GM12878 (cell line): ENCODE measurements around the gene GNLY. TPM values are rescaled to one million over a fixed set of nuclear protein-coding genes. Genes with fewer than 3 reads are reported as not detected.

Experiments used
- ATAC-seq: fragments of 200-7000 bp; cut with Tn5 transposase; 3 replicates; pipeline ENCODE4 v1.9.1; 2020; ENCODE audit warnings: mild to moderate bottlenecking, moderate library complexity
- BruUV-seq: library from RNA; stranded (reverse); fragments of 400-500 nt; replicated peaks from 2 replicates; lab custom pipeline; 2021; lab: Mats Ljungman, UMichigan
- CTCF ChIA-PET: fragments of 300-600 bp; sonication (Branson Sonifier 250); formaldehyde crosslinking; extraction: SDS; loops from one replicate; lab custom pipeline; 2021; ENCODE audit warnings: inconsistent platforms; lab: Yijun Ruan, JAX
- POLR2A ChIA-PET: fragments of 350-600 bp; formaldehyde crosslinking; extraction: SDS; loops from one replicate; lab custom pipeline; 2021; ENCODE audit warnings: inconsistent platforms; lab: Charles Lee
- RAD21 ChIA-PET: fragments of 300-600 bp; sonication (Branson Sonifier 250); formaldehyde crosslinking; loops from one replicate; lab custom pipeline; 2023; ENCODE audit warnings: antibody characterized with exemption; ENCODE audit not compliant: unreplicated experiment; lab: Charles Lee
- SMC1A ChIA-PET: fragments of 300-600 bp; sonication (Branson Sonifier 250); formaldehyde crosslinking; loops from one replicate; lab custom pipeline; 2023; ENCODE audit not compliant: unreplicated experiment, uncharacterized antibody; lab: Charles Lee
- DNase-seq: peaks from one replicate; pipeline ENCODE4 v3.0.0-alpha.2; 2011; ENCODE audit warnings: low read depth, low spot score
- FAIRE-seq: peaks from 3 replicates; lab custom pipeline; 2011; peaks lifted over from hg19 to GRCh38; lab: Jason Lieb, UNC
- H2AFZ ChIP-seq: 2 replicates; pipeline ENCODE4 v1.6.0; 2011; ENCODE audit warnings: low read depth, low read length, control low read depth; ENCODE audit not compliant: control insufficient read depth
- H3K27ac ChIP-seq: 2 replicates; pipeline ENCODE4 v1.5.1; 2011; ENCODE audit warnings: control low read depth; ENCODE audit not compliant: control insufficient read depth, insufficient read depth
- H3K27me3 ChIP-seq, 2 experiments: replicated peaks in 1 of 2; 2 replicates each; pipeline versions ENCODE4 v1.6.0 to v1.6.1; 2011; ENCODE audit warnings: low read length in 1 of 2; ENCODE audit not compliant: control insufficient read depth in 2 of 2, insufficient read depth in 2 of 2
- H3K36me3 ChIP-seq, 2 experiments: 2 replicates each; pipeline ENCODE4 v1.5.1; 2011; ENCODE audit warnings: low read length in 1 of 2; ENCODE audit not compliant: control insufficient read depth in 2 of 2, insufficient read depth in 2 of 2
- H3K4me1 ChIP-seq: 2 replicates; pipeline ENCODE4 v1.6.1; 2011; ENCODE audit warnings: mild to moderate bottlenecking, low read length, moderate library complexity, mixed read lengths; ENCODE audit not compliant: control insufficient read depth, insufficient read depth
- H3K4me2 ChIP-seq: 2 replicates; pipeline ENCODE4 v1.6.0; 2011; ENCODE audit warnings: control low read depth; ENCODE audit not compliant: control insufficient read depth, insufficient read depth
- H3K4me3 ChIP-seq: fragments of 200-600 bp; sonication (generic); 2 replicates; pipeline ENCODE4 v1.5.1; 2016
- H3K79me2 ChIP-seq: 2 replicates; pipeline ENCODE4 v1.6.0; 2011; ENCODE audit warnings: low read length; ENCODE audit not compliant: control insufficient read depth, insufficient read depth
- H3K9ac ChIP-seq: 2 replicates; pipeline ENCODE4 v1.8.0; 2011; ENCODE audit warnings: low read length, control low read depth, mixed read lengths; ENCODE audit not compliant: control insufficient read depth, insufficient read depth
- H3K9me3 ChIP-seq: replicated peaks from 3 replicates; pipeline ENCODE4 v1.5.1; 2011; ENCODE audit warnings: mild to moderate bottlenecking, low read length; ENCODE audit not compliant: control insufficient read depth, insufficient read depth
- H4K20me1 ChIP-seq: 2 replicates; pipeline ENCODE4 v1.6.0; 2011; ENCODE audit not compliant: control insufficient read depth, insufficient read depth
- BMI1 ChIP-seq: fragments of 450-650 bp; IDR thresholded peaks from 2 replicates; pipeline ENCODE4 v1.6.1; 2016; ENCODE audit warnings: mild to moderate bottlenecking, moderate library complexity, borderline replicate concordance
- CHD4 ChIP-seq: fragments of 200-600 bp; sonication (generic); IDR thresholded peaks from 2 replicates; pipeline ENCODE4 v1.6.1; 2016; ENCODE audit warnings: mild to moderate bottlenecking
- EP300 ChIP-seq, 2 experiments: fragments of 150-350 bp in 1 of 2; IDR thresholded peaks; 2 replicates each; pipeline ENCODE4 v1.6.1; 2011 to 2012; ENCODE audit warnings: low read depth in 2 of 2, low read length in 2 of 2, borderline replicate concordance in 1 of 2, improper control_type of control experiment in 1 of 2, inconsistent platforms in 1 of 2; ENCODE audit not compliant: control insufficient read depth in 1 of 2
- EZH2 ChIP-seq: IDR thresholded peaks from 2 replicates; pipeline ENCODE4 v1.6.1; 2012; ENCODE audit warnings: low read depth, mild to moderate bottlenecking, control low read depth, inconsistent platforms, low read length, borderline replicate concordance; ENCODE audit not compliant: control insufficient read depth
- GABPA ChIP-seq: IDR thresholded peaks from 2 replicates; pipeline ENCODE4 v1.6.1; 2014; ENCODE audit warnings: antibody characterized with exemption, low read depth, mild to moderate bottlenecking, inconsistent platforms
- IKZF1 ChIP-seq: fragments of 450-650 bp; conservative IDR thresholded peaks from 2 replicates; pipeline ENCODE4 v1.6.1; 2017; ENCODE audit warnings: antibody characterized with exemption, mild to moderate bottlenecking
- MXI1 ChIP-seq: fragments of 150-350 bp; IDR thresholded peaks from 2 replicates; pipeline ENCODE4 v1.6.1; 2011; ENCODE audit warnings: low read depth, mild to moderate bottlenecking, inconsistent platforms, low read length, improper control_type of control experiment
- RCOR1 ChIP-seq: conservative IDR thresholded peaks from 2 replicates; pipeline ENCODE4 v1.6.1; 2012; ENCODE audit warnings: low read depth, low read length, improper control_type of control experiment
- TARDBP ChIP-seq: IDR thresholded peaks from 2 replicates; pipeline ENCODE4 v1.6.1; 2016; ENCODE audit warnings: borderline replicate concordance
- WGBS: methylation state at CpG from one replicate; pipeline ENCODE4 v1.1.6; 2016; ENCODE audit warnings: low lambda C conversion rate; ENCODE audit not compliant: insufficient replicate concordance, insufficient coverage; ENCODE audit errors: missing lambda C conversion rate; 5-methylcytosine and 5-hydroxymethylcytosine counted together
- in situ Hi-C: fragments of 300-500 bp; cut with MboI; formaldehyde crosslinking; loops from 9 replicates; pipeline ENCODE4 v1.14.3; 2018; ENCODE audit warnings: mixed read lengths
- intact Hi-C: fragments of 100-400 bp; cut with micrococcal nuclease; formaldehyde crosslinking; loops from one replicate; pipeline ENCODE4 v1.14.2; 2022; ENCODE audit not compliant: unreplicated experiment
- polyA plus RNA-seq, 11 experiments: library from polyadenylated mRNA; depleted of rRNA in 4 of 11; unstranded in 6 of 11; stranded (reverse) in 5 of 11; fragments of >200 nt; fragmentation: Nextera tagmentation in 4 of 11; fragmentation: Illumina TruSeq in 1 of 11; extraction: Ambion mirVana in 4 of 11; extraction: Trizol in 1 of 11; gene quantifications; 1 replicate in 1 of 11; 2 replicates in 10 of 11; pipeline versions ENCODE4 v1.2.1 to v1.2.3, GENCODE V29; 2011 to 2016; ENCODE audit warnings: inconsistent platforms in 2 of 11, missing spikeins in 2 of 11, low read depth in 1 of 11
- total RNA-seq, 4 experiments: library from RNA; depleted of rRNA in 3 of 4; stranded (reverse); fragments of >200 nt in 3 of 4; fragmentation: Illumina TruSeq in 1 of 4; extraction: Trizol in 1 of 4; gene quantifications; 2 replicates each; pipeline versions ENCODE4 v1.2.1 to v1.2.3, GENCODE V29; 2013 to 2021

The GNLY gene
- total and polyA plus RNA-seq, 10 of the 15 experiments (the other 5 are each of a cell fraction or from before 2014, with no cell fraction given): 0.18 to 0.42 TPM; not detected in 8

GRCh38 chr2:85709401-85709811 lies 15.2 kb downstream of the GNLY start:
- Histone ChIP-seq H2AFZ (no peak overlapping the region), H3K9ac (no peak overlapping the region), H3K27me3 (no peaks in the 10 kb centered on the region), H3K9me3 (no peaks in the 10 kb centered on the region), H4K20me1 (no peaks in the 10 kb centered on the region), H3K4me3 (no peak overlapping the region), H3K4me1 (peaks cover 18% of the 10 kb centered on the region), H3K27ac (no peak overlapping the region), H3K4me2 (no peak overlapping the region), H3K79me2 (no peaks in the 10 kb centered on the region), H3K36me3 (no peaks in the 10 kb centered on the region)
- WGBS: 41% methylated on average over 4 of the region's 4 CpGs
- ATAC-seq: no peak
- DNase-seq: no peak
- intact Hi-C loops: loop anchor here (5.0 kb wide), 1 partner anchor 287 kb away; no protein-coding TSS in a partner anchor
- ChIA-PET CTCF (interaction anchor here (0.6 to 10.2 kb wide), 18 partner anchors 10 to 106 kb away, joined by 3 to 194 read pairs (median 4); partner anchors contain the start of gene GNLY), POLR2A (no interaction called here), RAD21 (interaction anchor here (0.9 to 6.5 kb wide), 7 partner anchors 16 to 104 kb away, joined by 3 to 94 read pairs (median 4); no protein-coding TSS in a partner anchor), SMC1A (interaction anchor here (0.8 to 9.8 kb wide), 10 partner anchors 10 to 290 kb away, joined by 3 to 75 read pairs (median 5); no protein-coding TSS in a partner anchor)
- no peak for FAIRE-seq
- TF ChIP-seq RCOR1 (no peak), CHD4 (no peak), GABPA (no peak), BMI1 (no peak)
- BruUV-seq: no TSS peak
- in situ Hi-C loops: loop anchor here (5.0 kb wide), 1 partner anchor 72 kb away; no protein-coding TSS in a partner anchor

DNA sequence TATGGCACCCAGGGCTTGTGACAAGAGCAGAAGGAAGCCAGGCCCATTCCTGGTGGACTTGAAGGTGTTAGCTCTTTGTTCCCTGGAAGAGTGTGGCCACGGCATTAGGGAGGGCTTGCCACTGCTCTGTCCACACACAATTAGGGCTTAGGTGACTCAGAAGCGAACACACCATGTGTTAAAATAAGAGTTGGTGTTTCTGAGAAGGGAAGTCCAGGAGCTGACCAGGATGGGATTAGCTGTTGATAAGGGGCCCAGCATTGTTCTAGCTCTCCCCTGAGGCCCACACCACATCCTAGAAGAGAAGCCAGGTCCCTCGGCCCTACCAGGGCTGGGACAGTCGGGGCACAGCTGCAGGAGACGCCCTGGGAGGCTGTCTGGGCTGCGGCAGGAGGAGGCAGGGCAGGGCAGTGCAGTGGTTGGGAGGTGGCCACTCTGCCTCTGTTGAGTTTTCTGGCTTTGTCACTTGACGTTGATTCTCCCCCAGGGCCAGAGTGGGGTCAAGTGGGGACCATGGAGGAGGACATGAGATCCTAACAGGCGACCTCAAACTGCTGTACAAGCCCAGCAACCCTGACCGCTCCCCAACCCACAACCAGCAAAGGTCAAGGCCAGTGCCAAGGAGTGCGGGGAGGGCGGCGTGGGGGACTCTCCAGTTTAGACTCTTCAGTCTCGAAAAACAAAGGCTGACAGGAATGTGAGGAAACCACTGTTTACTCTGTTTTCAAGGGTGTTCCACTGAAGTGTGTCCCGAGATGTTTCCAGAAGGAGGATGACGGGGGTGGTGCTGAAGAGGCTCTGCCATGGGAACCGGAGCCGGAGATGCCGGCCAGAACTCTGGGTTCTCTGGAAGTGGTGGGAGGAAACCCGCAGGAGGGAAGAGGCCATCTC lies 16.8 kb downstream of the GNLY start:
- Histone ChIP-seq H3K9me3 (no peaks in the 10 kb centered on the region), H3K27me3 (no peaks in the 10 kb centered on the region; a peak in 1 of 4 replicates), H3K36me3 (no peaks in the 10 kb centered on the region), H4K20me1 (no peaks in the 10 kb centered on the region), H3K4me3 (no peak overlapping the region), H3K79me2 (no peaks in the 10 kb centered on the region), H3K4me1 (peaks cover 7% of the 10 kb centered on the region), H3K27ac (no peak overlapping the region), H3K9ac (no peak overlapping the region), H2AFZ (no peak overlapping the region), H3K4me2 (no peak overlapping the region)
- RAD21 ChIA-PET: interaction anchor here (0.7 to 4.0 kb wide), 2 partner anchors 32 to 74 kb away, joined by 3 to 42 read pairs; no protein-coding TSS in a partner anchor
- TF ChIP-seq EZH2: no peak
- TF ChIP-seq EP300 (IDR thresholded peaks at IDR 0.05; ENCODE audit: borderline replicate concordance in 1 of 2, control insufficient read depth in 1 of 2, low read depth in 2 of 2, low read length in 2 of 2): no peak
- TF ChIP-seq TARDBP: no peak
- no peak for TF ChIP-seq IKZF1
- no peak for TF ChIP-seq MXI1
- SMC1A ChIA-PET: interaction anchor here (0.7 to 9.8 kb wide), 5 partner anchors 8 to 211 kb away, joined by 3 to 75 read pairs (median 22); no protein-coding TSS in a partner anchor
- intact Hi-C loops (no loop called here), in situ Hi-C loops (no loop called here)
- FAIRE-seq (no peak), ATAC-seq (no peak), DNase-seq (no peak)
- WGBS: 38% methylated on average over 19 of the region's 19 CpGs
- BruUV-seq: no TSS peak
- POLR2A ChIA-PET: interaction anchor here (1.3 kb wide), 1 partner anchor 8 kb away, joined by 3 read pairs; no protein-coding TSS in a partner anchor
- CTCF ChIA-PET: interaction anchor here (0.6 to 10.2 kb wide), 5 partner anchors 14 to 136 kb away, joined by 3 to 194 read pairs (median 8); no protein-coding TSS in a partner anchor
